Measurements from ENCODE around the gene WDR93.

GRCh38 chr15:89747708-89748682, 57.4 kb downstream of the WDR93 start:
- TF ChIP-seq CTCF (IDR thresholded peaks at IDR 0.05), result no peak
- no peak for TF ChIP-seq POLR2AphosphoS5 (IDR thresholded peaks at IDR 0.05)
- no peak for TF ChIP-seq POLR2A (IDR thresholded peaks at IDR 0.05; ENCODE audit: low read depth)

Measured in esophagus muscularis mucosa (tissue), 3 donors.